GM12878 (cell line): ENCODE results near the gene BRD2. TPM values are rescaled to one million over a fixed set of nuclear protein-coding genes. Genes with fewer than 3 reads are reported as not detected.

ENCODE experiments used
- BCLAF1 ChIP-seq: fragments of 450-650 bp; IDR thresholded peaks from 2 replicates; pipeline ENCODE4 v1.6.1; 2017; ENCODE audit warnings: antibody characterized with exemption, mild to moderate bottlenecking, moderate library complexity
- CBFB ChIP-seq: IDR thresholded peaks from 2 replicates; pipeline ENCODE4 v1.6.1; 2016; ENCODE audit warnings: antibody characterized with exemption, low read depth
- EED ChIP-seq: sonication (generic); IDR thresholded peaks from 2 replicates; pipeline ENCODE4 v1.6.1; 2016; ENCODE audit warnings: antibody characterized with exemption, low read depth
- ETV6 ChIP-seq, 2 experiments: fragments of 450-650 bp in 1 of 2; IDR thresholded peaks in 1 of 2; conservative IDR thresholded peaks in 1 of 2; 2 replicates each; pipeline ENCODE4 v1.6.1; 2014; ENCODE audit warnings: antibody characterized with exemption in 1 of 2, borderline replicate concordance in 1 of 2, low read depth in 1 of 2, mild to moderate bottlenecking in 1 of 2, moderate library complexity in 1 of 2
- IKZF2 ChIP-seq, 2 experiments: fragments of 450-650 bp; IDR thresholded peaks; 2 replicates each; pipeline ENCODE4 v1.6.1; 2017; ENCODE audit warnings: mild to moderate bottlenecking in 2 of 2, moderate library complexity in 2 of 2
- MLLT1 ChIP-seq: fragments of 450-650 bp; IDR thresholded peaks from 2 replicates; pipeline ENCODE4 v1.6.1; 2016; ENCODE audit warnings: mild to moderate bottlenecking
- NR2C1 ChIP-seq: fragments of 450-650 bp; IDR thresholded peaks from 2 replicates; pipeline ENCODE4 v1.6.1; 2017; ENCODE audit warnings: antibody characterized with exemption, mild to moderate bottlenecking, moderate library complexity
- POLR2A ChIP-seq: IDR thresholded peaks from 2 replicates; pipeline ENCODE4 v1.6.1; 2011; ENCODE audit warnings: low read depth, mild to moderate bottlenecking, low read length
- POLR2AphosphoS5 ChIP-seq: IDR thresholded peaks from 2 replicates; pipeline ENCODE4 v1.6.1; 2011; ENCODE audit warnings: mild to moderate bottlenecking, low read length, inconsistent platforms
- SKIL ChIP-seq: fragments of 450-650 bp; IDR thresholded peaks from 2 replicates; pipeline ENCODE4 v1.6.1; 2017; ENCODE audit warnings: mild to moderate bottlenecking, low read depth, inconsistent platforms; ENCODE audit not compliant: poor library complexity, severe bottlenecking
- SMAD1 ChIP-seq: fragments of 450-650 bp; IDR thresholded peaks from 2 replicates; pipeline ENCODE4 v1.6.1; 2018; ENCODE audit warnings: mild to moderate bottlenecking, low read depth; ENCODE audit not compliant: partially characterized antibody
- SMC3 ChIP-seq: IDR thresholded peaks from 2 replicates; pipeline ENCODE4 v1.6.1; 2011; ENCODE audit warnings: low read length, improper control_type of control experiment, borderline replicate concordance
- SPI1 ChIP-seq: IDR thresholded peaks from 2 replicates; pipeline ENCODE4 v1.6.1; 2011; ENCODE audit warnings: low read depth, mild to moderate bottlenecking, low read length, moderate library complexity, borderline replicate concordance; ENCODE audit not compliant: insufficient read depth
- polyA plus RNA-seq, 11 experiments: library from polyadenylated mRNA; depleted of rRNA in 4 of 11; unstranded in 6 of 11; stranded (reverse) in 5 of 11; fragments of >200 nt; fragmentation: Nextera tagmentation in 4 of 11; fragmentation: Illumina TruSeq in 1 of 11; extraction: Ambion mirVana in 4 of 11; extraction: Trizol in 1 of 11; gene quantifications; 1 replicate in 1 of 11; 2 replicates in 10 of 11; pipeline versions ENCODE4 v1.2.1 to v1.2.3, GENCODE V29; 2011 to 2016; ENCODE audit warnings: inconsistent platforms in 2 of 11, missing spikeins in 2 of 11, low read depth in 1 of 11
- total RNA-seq, 4 experiments: library from RNA; depleted of rRNA in 3 of 4; stranded (reverse); fragments of >200 nt in 3 of 4; fragmentation: Illumina TruSeq in 1 of 4; extraction: Trizol in 1 of 4; gene quantifications; 2 replicates each; pipeline versions ENCODE4 v1.2.1 to v1.2.3, GENCODE V29; 2013 to 2021

Gene BRD2
- total and polyA plus RNA-seq, 10 of the 15 experiments (the other 5 are each of a cell fraction or from before 2014, with no cell fraction given), result 32.2 to 239 (median 139) TPM

- TF ChIP-seq SKIL (peak; percentile 68), POLR2AphosphoS5 (no peak; the same call in 1 of the 2 replicates), SPI1 (peak; percentile 67), IKZF2 (IDR thresholded peaks at IDR 0.05) (peak in 1 of 2 experiments; percentile 27; a peak in 1 of 4 replicates), MLLT1 (0 out of 2 replicates have a peak, but pooled peaks have one; percentile 27), NR2C1 (peak; percentile 68), BCLAF1 (no peak), SMC3 (peak; percentile 43; the same call in 1 of the 2 replicates), SMAD1 (peak; percentile 11), EED (peak; percentile 67), CBFB (peak; percentile 21; the same call in 1 of the 2 replicates), POLR2A (no peak), ETV6 (conservative IDR thresholded peaks at IDR 0.05 in 1 of 2, IDR thresholded peaks at IDR 0.05 in 1 of 2; ENCODE audit: borderline replicate concordance in 1 of 2, low read depth in 1 of 2) (peak in 1 of 2 experiments; percentile 38; a peak in 1 of 4 replicates)
Measured at GRCh38 chr6:32967151-32968091, 973 bp upstream of the BRD2 start (continued).
